Stimulated activated CD8-positive, alpha-beta memory T cell treated with anti-CD3 and anti-CD28 coated beads, Interleukin-12 subunit alpha, Interleukin-12 subunit beta, amount 100 ng/mL, for 4 hours (primary cell): ENCODE results near the gene SLC13A3.

ENCODE experiments used
- DNase-seq: peaks from one replicate; pipeline ENCODE4 v3.0.0-alpha.2; 2020; ENCODE audit warnings: low read depth

The SLC13A3 gene

DNA sequence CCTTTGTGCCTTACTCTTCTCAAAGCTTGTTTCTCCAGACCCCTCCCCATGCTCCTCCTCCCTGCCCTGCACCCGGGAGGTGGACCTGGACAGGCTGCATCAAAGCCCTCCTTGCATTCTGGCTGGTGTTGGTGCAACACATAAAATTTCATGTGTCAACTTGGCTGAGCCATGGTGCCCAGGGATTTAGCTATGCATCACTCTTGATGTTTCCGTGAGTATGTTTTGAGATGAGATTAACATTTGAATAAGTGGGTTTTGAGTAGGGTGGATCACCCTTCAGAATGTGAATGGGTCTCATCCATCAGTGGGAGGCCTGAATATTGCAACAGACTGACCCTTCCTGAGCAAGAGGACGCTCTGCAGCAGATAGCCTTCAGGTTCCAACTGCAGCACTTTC, 96.4 kb downstream of the SLC13A3 start:
- DNase-seq: no peak

GRCh38 chr20:46553926-46554325, 97.3 kb downstream of the SLC13A3 start:
- no peak for DNase-seq

- DNase-seq: peak; percentile 10
Measured at GRCh38 chr20:46552460-46553420, 98.5 kb downstream of the SLC13A3 start.

DNA sequence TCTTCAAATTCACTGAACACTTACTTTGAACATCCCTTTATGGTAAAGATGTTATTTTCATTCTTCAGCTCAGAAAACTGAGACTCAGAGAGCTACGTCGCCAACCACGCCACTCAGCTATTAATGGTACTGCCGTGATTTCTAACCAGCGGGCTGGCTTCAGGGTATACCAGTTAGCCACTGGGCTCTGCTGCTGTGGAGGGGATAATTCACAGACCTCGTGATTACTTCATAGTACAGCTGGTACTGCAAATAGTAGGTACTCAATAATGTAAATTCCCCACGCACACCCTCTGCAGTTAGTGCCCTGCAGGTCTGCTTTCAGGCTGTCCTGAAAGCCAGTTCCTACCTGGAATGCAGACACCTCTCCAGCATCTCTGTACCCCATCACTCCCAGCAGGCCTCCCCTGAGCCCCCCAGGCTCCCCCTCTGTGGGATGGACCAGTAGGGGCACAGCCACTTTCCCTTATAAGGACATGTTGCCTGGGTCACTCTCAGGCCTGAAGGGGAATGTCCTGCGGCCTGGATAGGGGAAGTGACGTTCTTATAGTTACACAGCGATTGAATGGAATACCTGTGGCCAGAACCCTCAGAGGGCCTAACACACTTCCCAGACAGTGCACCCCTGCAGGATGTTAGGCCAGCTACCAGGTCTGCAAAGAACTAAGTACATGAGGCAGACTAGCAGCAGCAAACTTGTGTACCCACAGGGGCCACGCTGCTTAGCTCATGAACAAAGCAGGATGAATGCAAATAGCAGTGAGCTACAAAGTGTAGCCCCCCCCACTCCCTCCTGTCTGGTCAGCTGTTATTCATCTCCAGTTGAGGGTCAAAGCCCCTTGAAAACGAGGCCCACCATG, 99.5 kb downstream of the SLC13A3 start:
- DNase-seq: no peak

DNA sequence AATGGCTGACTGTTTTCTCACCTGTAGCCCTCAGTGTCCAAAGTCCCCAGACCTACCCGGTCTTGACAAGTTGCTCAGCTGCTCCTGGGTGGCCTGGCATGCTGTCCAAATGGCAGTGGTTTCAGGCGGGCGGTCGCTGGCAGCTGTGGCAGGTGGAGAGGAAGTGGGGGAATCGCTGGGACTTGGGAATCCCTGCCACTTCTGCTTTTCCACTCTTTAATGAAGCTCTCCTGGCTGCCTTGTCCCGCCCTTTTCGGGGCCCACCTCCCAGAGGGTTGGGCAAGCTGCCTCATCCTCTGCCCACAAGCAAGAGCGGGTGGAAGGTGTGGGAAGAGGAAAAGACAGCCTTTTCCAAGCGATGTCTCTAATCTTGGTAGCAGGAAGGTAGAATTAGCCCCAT, 100.8 kb downstream of the SLC13A3 start, which contains the start of gene OCSTAMP:
Gene OCSTAMP, minus strand, starts transcription at position 194 of the 400 bp plus-strand sequence. Its CDS starts 94 bp downstream, at position 100.
- no peak for DNase-seq

DNA sequence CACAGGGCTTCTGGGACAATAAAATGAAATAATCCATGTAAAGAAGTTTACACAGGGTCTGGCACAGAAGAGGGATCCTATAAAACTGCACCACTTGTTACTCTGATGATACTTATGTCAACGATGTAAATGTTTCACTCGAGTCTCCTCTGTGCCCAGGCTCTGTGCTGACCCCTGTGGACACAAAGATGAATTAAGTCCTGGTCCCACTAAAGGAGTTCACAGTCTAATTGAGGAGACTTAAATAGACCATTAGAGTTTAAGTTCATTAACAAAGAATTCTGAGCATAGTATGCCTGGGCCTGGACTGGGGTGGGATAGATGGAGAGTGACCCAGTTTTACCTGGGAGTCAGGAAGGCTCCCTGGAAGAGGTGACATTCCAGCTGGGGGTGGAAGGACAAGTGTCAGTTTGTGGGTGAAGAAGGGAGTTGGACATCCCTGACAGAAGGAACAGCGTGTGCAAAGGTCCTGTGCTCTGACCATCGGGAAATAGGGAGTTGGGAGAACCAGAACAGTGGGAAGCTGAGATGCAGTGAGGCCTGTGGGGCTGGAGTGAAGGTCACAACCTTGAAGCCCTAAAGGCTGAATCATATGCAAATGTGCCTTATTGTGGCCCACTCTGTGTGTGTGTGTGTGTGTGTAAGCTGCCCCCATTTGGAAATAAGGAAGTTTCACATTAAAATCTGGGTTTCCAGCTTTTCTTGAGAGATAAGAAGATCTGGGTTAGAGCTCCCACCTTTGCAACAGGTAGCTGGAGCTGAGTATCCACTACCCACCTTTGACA, 101.9 kb downstream of the SLC13A3 start:
- DNase-seq: no peak

DNA sequence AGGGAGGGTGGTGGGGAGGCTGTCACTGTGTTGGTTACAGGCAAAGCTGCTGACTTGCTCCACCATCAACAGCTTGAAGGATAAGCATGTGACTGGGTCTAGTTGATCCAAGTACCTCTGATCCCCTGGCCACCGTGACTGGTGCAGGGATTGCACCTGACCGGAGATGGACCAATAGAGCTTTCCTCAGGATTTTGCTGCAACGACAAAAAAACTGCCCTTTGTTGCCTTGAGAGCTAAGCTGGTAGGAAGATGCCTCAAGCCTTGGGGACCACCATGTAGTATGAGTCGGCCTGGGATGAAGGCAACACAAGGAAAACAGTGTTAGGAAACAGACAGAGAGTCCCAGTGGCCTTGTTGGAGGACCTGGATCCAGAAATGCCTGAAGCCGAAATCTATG, 102.6 kb downstream of the SLC13A3 start:
- no peak for DNase-seq

- no peak for DNase-seq
Measured at GRCh38 chr20:46547995-46548394, 103.3 kb downstream of the SLC13A3 start.

- no peak for DNase-seq
Measured at GRCh38 chr20:46546936-46547335, 104.3 kb downstream of the SLC13A3 start.

GRCh38 chr20:46546298-46546697, 105.0 kb downstream of the SLC13A3 start:
- DNase-seq: no peak

DNA sequence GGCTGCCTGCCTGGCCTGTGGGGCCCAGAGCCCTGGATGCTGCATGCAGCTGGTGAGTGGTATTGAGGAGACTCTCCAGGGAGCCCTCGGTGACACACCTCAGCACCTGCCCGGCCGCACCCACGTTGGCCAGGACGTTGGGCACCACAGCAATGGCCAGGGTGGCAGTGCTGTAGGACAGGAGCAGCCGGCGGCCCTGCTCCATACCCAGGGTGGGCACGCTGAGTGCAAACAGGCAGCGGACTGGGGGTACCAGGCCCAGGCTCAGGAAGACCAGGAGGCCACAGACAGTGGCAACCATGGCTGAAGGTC, 105.5 kb downstream of the SLC13A3 start:
- no peak for DNase-seq

- DNase-seq: no peak
Measured at GRCh38 chr20:46545077-46545826, 106.0 kb downstream of the SLC13A3 start.

- DNase-seq: no peak
Measured at GRCh38 chr20:46544576-46544975, 106.7 kb downstream of the SLC13A3 start.

DNA sequence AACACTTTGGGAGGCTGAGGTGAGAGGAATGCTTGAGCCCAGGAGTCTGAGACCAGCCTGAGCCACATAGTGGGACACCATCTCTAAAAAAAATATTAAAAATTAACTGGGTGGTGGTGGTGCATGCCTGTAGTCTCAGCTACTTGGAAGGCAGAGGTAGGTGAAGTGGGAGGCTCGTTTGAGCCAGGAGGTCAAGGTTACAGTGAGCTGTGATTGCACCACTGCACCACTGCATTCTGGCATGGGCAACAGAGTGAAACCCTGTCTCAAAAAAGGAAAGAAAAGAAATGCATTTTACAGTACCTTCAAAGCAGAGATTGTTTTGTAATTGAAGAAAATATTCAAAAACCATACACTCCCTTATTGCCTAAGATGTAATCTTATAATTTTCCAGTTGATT, 107.3 kb downstream of the SLC13A3 start:
- DNase-seq: no peak

DNA sequence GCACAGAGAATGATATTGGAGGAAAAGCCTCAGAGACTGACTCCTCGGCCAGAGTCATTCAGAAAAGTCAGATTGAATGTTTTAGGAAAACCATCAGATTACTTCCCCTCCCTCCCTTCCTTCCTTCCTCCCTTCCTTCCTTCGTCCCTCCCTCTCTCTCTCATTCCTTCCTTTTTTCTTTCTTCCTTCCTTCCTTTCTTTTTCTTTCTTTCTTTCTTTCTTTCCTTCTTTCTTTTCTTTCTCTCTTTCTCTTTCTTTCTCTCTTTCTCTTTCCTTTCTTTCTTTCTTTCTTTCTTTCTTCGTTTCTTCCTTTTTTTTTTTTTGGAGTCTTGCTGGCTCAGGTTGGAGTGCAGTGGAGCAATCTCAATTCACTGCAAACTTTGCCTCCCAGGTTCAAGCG, 108.2 kb downstream of the SLC13A3 start:
- no peak for DNase-seq

GRCh38 chr20:46541229-46541935, 109.9 kb downstream of the SLC13A3 start:
- DNase-seq: no peak

GRCh38 chr20:46539113-46539512, 112.1 kb downstream of the SLC13A3 start:
- DNase-seq: no peak

DNA sequence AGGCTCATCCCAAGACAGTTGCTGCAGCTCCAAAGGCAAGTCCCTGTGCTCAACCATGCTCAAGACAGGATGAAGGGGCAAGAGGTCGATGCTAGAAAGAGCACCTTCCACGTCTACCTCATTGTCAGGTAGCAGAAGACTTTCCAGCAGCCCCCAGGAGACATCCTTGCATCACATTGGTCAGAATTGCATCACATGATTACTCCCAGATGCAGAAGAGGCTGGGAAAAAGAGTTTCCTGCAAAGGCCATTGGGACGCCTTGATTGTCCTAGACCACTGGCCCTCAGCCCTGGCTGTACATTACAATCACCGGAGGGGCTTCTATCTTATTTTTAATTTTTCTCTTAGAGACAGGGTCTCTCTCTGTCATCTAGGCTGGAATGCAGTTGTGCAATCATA, 120.6 kb downstream of the SLC13A3 start:
- no peak for DNase-seq

GRCh38 chr20:46523696-46524328, 127.4 kb downstream of the SLC13A3 start:
- no peak for DNase-seq

DNA sequence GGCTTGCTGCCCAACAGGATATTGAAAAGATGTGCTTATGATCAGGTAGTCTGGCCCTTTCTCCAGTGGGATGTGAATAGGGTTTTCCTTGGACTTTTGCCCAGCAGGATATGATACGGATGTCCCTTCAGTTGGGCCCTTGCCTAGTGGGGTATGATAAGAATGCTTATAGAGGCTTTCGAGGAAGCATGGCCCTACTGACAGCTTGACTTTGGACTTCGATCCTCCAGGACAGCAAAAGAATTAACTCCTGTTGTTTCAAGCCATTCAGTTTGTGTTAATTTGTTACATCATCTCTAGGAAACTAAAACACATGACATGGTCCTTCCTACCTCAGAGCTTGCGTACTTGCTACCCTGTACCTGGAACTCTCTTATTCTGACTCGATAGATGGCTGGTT, 128.2 kb downstream of the SLC13A3 start:
- DNase-seq: no peak
